ENCODE measurements around the gene PDE8B. TPM values are rescaled to one million over a fixed set of nuclear protein-coding genes. Genes with fewer than 3 reads are reported as not detected.

Gene PDE8B
- total and polyA plus RNA-seq, 12 donors: 0.27 to 5.6 (median 1.4) TPM

DNA sequence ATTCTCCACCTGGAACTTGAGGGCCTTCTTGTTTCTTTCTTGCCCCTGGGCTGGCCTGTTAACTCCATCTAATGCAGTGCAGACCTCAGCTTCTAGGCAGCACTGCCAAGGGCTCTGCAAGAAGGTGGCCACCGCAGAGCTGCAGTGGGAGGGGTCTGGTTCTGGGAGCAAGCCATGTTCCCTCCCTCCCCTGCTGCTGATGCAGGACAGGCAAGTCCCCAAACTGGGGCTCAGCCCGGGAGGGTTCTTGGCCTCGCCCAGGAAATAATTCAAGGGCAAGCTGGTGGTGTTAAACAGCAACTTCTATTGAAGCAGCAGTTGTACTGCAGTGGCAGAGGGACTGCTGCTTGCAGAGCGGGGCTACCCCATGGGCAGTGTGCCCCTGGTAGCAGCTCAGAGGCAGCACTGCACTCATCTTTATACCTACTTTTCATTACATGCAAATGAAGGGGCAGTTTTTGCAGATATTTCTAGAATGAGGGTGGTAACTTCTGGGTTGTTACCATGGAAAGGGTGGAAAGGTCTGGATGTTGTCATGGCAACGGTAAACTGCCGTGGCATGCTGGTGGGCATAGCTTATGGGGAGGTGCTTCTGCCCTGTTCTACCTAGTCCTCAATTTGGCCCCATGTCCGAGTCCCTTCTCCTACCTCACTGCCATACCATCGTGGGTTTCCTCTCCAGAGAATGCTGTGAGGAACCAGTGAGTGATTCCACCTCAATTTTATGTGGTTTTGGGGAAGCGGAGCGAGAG is 199.6 kb downstream of the PDE8B start:
- H3K4me1 ChIP-seq: no peaks in the 10 kb centered on the region
- WGBS, 2 donors: 82 to 83% methylated on average over 10 of the region's 10 CpGs
- no peak for DNase-seq
- no peaks in the 10 kb centered on the region for H3K36me3 ChIP-seq
- no peak for TF ChIP-seq CTCF (IDR thresholded peaks at IDR 0.05)
- H3K9me3 ChIP-seq: no peaks in the 10 kb centered on the region
- H3K27me3 ChIP-seq: no peaks in the 10 kb centered on the region
- no peak overlapping the region for H3K4me3 ChIP-seq
- no peak for ATAC-seq
- H3K27ac ChIP-seq: no peak overlapping the region
- intact Hi-C loops (cut with DNase I): no loop called here

- no peaks in the 10 kb centered on the region for H3K9me3 ChIP-seq
- ATAC-seq: no peak
- no peak overlapping the region for H3K27ac ChIP-seq
- intact Hi-C loops (cut with DNase I): no loop called here
- DNase-seq: no peak
- 91 to 96% methylated on average over 7 of the region's 7 CpGs for WGBS, 2 donors
- H3K27me3 ChIP-seq: no peaks in the 10 kb centered on the region
- H3K4me1 ChIP-seq: peaks cover 0 to 13% (median 1%) of the 10 kb centered on the region in 9 donors
- no peaks in the 10 kb centered on the region for H3K36me3 ChIP-seq
- no peak overlapping the region for H3K4me3 ChIP-seq
- TF ChIP-seq CTCF (IDR thresholded peaks at IDR 0.05): no peak
These were observed 202.6 kb downstream of the PDE8B start for GRCh38 chr5:77413049-77413448.

GRCh38 chr5:77418162-77418561 is 207.7 kb downstream of the PDE8B start:
- Histone ChIP-seq H3K4me3 (no peak overlapping the region), H3K36me3 (no peaks in the 10 kb centered on the region), H3K4me1 (peaks cover 0 to 28% (median 4%) of the 10 kb centered on the region in 9 donors), H3K9me3 (peaks cover 0 to 6% (median 0%) of the 10 kb centered on the region in 11 donors), H3K27me3 (no peaks in the 10 kb centered on the region), H3K27ac (no peak overlapping the region)
- WGBS, 2 donors: 77 to 80% methylated on average over 5 of the region's 5 CpGs
- no peak for TF ChIP-seq CTCF (IDR thresholded peaks at IDR 0.05)
- ATAC-seq (no peak), DNase-seq (no peak)
- intact Hi-C loops (cut with DNase I): no loop called here

- no peak for TF ChIP-seq CTCF (IDR thresholded peaks at IDR 0.05)
- no peak overlapping the region for H3K27ac ChIP-seq
- intact Hi-C loops (cut with DNase I): no loop called here
- H3K9me3 ChIP-seq: peaks cover 0 to 7% (median 0%) of the 10 kb centered on the region in 11 donors
- ATAC-seq (peak in 4 of 8 donors; percentile 22 to 59 (median 44)), DNase-seq (no peak)
- 63 to 70% methylated on average over 13 of the region's 13 CpGs for WGBS, 2 donors
- no peaks in the 10 kb centered on the region for H3K36me3 ChIP-seq
- H3K27me3 ChIP-seq: no peaks in the 10 kb centered on the region
- no peak overlapping the region for H3K4me3 ChIP-seq
- H3K4me1 ChIP-seq: peaks cover 0 to 28% (median 4%) of the 10 kb centered on the region in 9 donors
These were observed 208.4 kb downstream of the PDE8B start for GRCh38 chr5:77418601-77419581.

Data from heart right ventricle (tissue), 16 donors.